ENCODE data around the gene RBM48.

DNA sequence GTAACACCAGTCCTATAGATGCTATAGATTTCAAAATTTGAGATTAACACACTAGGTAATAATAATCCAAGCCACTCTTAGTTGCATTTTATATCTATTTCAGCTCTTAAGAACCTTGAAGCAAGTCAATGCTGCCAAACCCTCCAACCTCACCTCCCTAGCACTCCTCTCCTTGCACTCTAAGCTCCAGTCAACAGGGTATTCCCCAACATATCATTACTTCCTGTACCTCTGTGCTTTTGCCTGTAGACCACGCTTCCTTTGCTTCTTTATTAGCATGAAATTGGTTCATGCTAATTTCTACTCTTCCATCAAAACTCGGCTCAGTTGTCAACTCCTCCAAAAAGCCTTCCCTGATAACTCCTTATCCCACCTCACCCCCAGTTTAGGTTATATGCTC, 24.8 kb upstream of the RBM48 start:
- TF ChIP-seq, protein P1, sequence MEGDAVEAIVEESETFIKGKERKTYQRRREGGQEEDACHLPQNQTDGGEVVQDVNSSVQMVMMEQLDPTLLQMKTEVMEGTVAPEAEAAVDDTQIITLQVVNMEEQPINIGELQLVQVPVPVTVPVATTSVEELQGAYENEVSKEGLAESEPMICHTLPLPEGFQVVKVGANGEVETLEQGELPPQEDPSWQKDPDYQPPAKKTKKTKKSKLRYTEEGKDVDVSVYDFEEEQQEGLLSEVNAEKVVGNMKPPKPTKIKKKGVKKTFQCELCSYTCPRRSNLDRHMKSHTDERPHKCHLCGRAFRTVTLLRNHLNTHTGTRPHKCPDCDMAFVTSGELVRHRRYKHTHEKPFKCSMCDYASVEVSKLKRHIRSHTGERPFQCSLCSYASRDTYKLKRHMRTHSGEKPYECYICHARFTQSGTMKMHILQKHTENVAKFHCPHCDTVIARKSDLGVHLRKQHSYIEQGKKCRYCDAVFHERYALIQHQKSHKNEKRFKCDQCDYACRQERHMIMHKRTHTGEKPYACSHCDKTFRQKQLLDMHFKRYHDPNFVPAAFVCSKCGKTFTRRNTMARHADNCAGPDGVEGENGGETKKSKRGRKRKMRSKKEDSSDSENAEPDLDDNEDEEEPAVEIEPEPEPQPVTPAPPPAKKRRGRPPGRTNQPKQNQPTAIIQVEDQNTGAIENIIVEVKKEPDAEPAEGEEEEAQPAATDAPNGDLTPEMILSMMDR (conservative IDR thresholded peaks at IDR 0.05; ENCODE audit: low read depth, low read length), result no peak
- TF ChIP-seq EZH2 (IDR thresholded peaks at IDR 0.05; ENCODE audit: borderline replicate concordance, low read depth, low read length, poor library complexity, severe bottlenecking), result no peak
